NCI-H187 treated with DMSO at 0.1 percent for 48 hours (cell line): ENCODE results near the gene FAM110A.
"Not testable (repeated sequence)": the region's sequence is repeated elsewhere in the genome, so short reads cannot be mapped to it uniquely, and the experiment has no call there.

Experiments
- DNase-seq: peaks from one replicate; lab custom pipeline; 2025; lab: John Stamatoyannopoulos, UW

FAM110A gene

GRCh38 chr20:873875-874607 lies 40.5 kb downstream of the FAM110A start:
- DNase-seq: no peak

GRCh38 chr20:875115-875514 lies 41.6 kb downstream of the FAM110A start:
- DNase-seq: no peak

GRCh38 chr20:877814-878213 lies 44.3 kb downstream of the FAM110A start:
- DNase-seq: no peak

- DNase-seq: no peak
Observed at GRCh38 chr20:878511-879307, 45.2 kb downstream of the FAM110A start.

- no peak for DNase-seq
Observed at GRCh38 chr20:879626-880025, 46.1 kb downstream of the FAM110A start.

- no peak for DNase-seq
Observed at GRCh38 chr20:881051-881782, 47.7 kb downstream of the FAM110A start.

- no peak for DNase-seq
Observed at GRCh38 chr20:881783-882144, 48.2 kb downstream of the FAM110A start.

- DNase-seq: no peak
Observed at GRCh38 chr20:884983-885952, 51.8 kb downstream of the FAM110A start.

GRCh38 chr20:887137-887536 lies 53.6 kb downstream of the FAM110A start:
- DNase-seq: no peak

GRCh38 chr20:888057-888456 lies 54.5 kb downstream of the FAM110A start:
- no peak for DNase-seq

GRCh38 chr20:889106-889505 lies 55.6 kb downstream of the FAM110A start:
- no peak for DNase-seq

GRCh38 chr20:889932-890463 lies 56.5 kb downstream of the FAM110A start:
- no peak for DNase-seq

GRCh38 chr20:890666-891057 lies 57.1 kb downstream of the FAM110A start:
- no peak for DNase-seq

GRCh38 chr20:891058-891705 lies 57.7 kb downstream of the FAM110A start:
- DNase-seq: no peak

- no peak for DNase-seq
Observed at GRCh38 chr20:891706-892080, 58.2 kb downstream of the FAM110A start.

GRCh38 chr20:892371-892770 lies 58.9 kb downstream of the FAM110A start:
- not testable (repeated sequence) for DNase-seq
